NOMO-1 treated with DMSO at 0.1 percent for 48 hours (cell line): ENCODE results near the gene CNN3.

ENCODE experiments used
- DNase-seq: peaks from one replicate; lab custom pipeline; 2025; ENCODE audit not compliant: unreplicated experiment; lab: John Stamatoyannopoulos, UW

Gene CNN3

GRCh38 chr1:94926915-94927404 is at the start of gene CNN3:
CNN3 (minus strand) TSS chr1:94927110; CDS start chr1:94926894, 216 bp downstream.
- DNase-seq = peak; percentile 33

- no peak for DNase-seq
Observed at GRCh38 chr1:94974824-94975223, 47.9 kb upstream of the CNN3 start.

GRCh38 chr1:94974241-94974640 is 47.3 kb upstream of the CNN3 start:
- no peak for DNase-seq

- DNase-seq = no peak
Observed at GRCh38 chr1:94973309-94973922, 46.5 kb upstream of the CNN3 start.

- no peak for DNase-seq
Observed at GRCh38 chr1:94971491-94971924, 44.6 kb upstream of the CNN3 start.

GRCh38 chr1:94970783-94971182 is 43.9 kb upstream of the CNN3 start:
- no peak for DNase-seq

- no peak for DNase-seq
Observed at GRCh38 chr1:94969137-94969536, 42.2 kb upstream of the CNN3 start.

- no peak for DNase-seq
Observed at GRCh38 chr1:94966033-94966432, 39.1 kb upstream of the CNN3 start.

- DNase-seq = no peak
Observed at GRCh38 chr1:94963864-94964263, 37.0 kb upstream of the CNN3 start.

- DNase-seq = peak; percentile 75
Observed at GRCh38 chr1:94962409-94963265, 35.7 kb upstream of the CNN3 start.

- DNase-seq = no peak
Observed at GRCh38 chr1:94961988-94962387, 35.1 kb upstream of the CNN3 start.

- no peak for DNase-seq
Observed at GRCh38 chr1:94961582-94961981, 34.7 kb upstream of the CNN3 start.

- no peak for DNase-seq
Observed at GRCh38 chr1:94958081-94958480, 31.2 kb upstream of the CNN3 start.

GRCh38 chr1:94955767-94956632 is 29.1 kb upstream of the CNN3 start:
- no peak for DNase-seq

- no peak for DNase-seq
Observed at GRCh38 chr1:94954263-94955220, 27.6 kb upstream of the CNN3 start.

GRCh38 chr1:94953746-94954145 is 26.8 kb upstream of the CNN3 start:
- no peak for DNase-seq

GRCh38 chr1:94953107-94953506 is 26.2 kb upstream of the CNN3 start:
- no peak for DNase-seq

- no peak for DNase-seq
Observed at GRCh38 chr1:94952539-94952938, 25.6 kb upstream of the CNN3 start.

- no peak for DNase-seq
Observed at GRCh38 chr1:94951509-94952208, 24.7 kb upstream of the CNN3 start.

GRCh38 chr1:94951046-94951445 is 24.1 kb upstream of the CNN3 start:
- DNase-seq = no peak
